ENCODE measurements around the gene GCSH. TPM values are rescaled to one million over a fixed set of nuclear protein-coding genes. Genes with fewer than 3 reads are reported as not detected.
A peak's percentile ranks its signal among the peaks of the same experiment; 100 is the strongest.

GCSH gene
- total RNA-seq, 4 donors from 2014 or later: 26.7 to 45.9 (median 29.7) TPM

DNA sequence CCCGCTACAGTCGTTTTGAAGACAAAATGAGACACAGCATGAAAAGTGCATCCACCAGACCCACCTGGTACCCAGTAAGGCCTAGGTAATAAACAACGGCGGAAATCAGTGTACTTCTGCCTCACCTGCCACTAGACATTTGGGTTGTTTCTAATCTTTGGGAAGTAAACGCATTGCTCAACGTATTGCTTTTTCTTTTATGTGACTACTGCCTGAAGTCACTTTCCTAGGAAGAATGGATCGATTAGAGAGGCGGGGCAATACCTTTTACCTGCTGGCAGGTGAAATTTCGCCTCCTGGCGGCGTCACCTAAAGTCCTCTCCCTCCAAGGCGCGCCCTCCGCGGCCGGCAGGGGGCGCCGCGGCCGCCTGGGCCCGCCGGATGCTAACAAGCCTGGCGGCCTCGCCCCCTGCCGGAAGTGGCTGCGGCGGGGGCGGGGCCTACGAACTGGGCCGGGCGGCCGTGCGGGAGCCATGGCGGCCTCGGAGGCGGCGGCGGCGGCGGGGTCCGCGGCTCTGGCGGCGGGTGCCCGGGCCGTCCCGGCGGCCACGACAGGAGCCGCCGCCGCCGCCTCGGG, 60.7 kb downstream of the GCSH start, which contains the start of gene ATMIN:
TSS of gene ATMIN (plus strand) at position 445 of the 577 bp plus-strand sequence. CDS start at position 474, 29 bp downstream.
- H3K36me3 ChIP-seq: no peaks in the 10 kb centered on the region
- no peaks in the 10 kb centered on the region for H3K9me3 ChIP-seq
- peak within 1 kb of the TSS in 3 of 4 donors; percentile 59 to 81 (median 66) for H3K27ac ChIP-seq
- peak within 1 kb of the TSS; percentile 38 to 77 (median 62) for H3K4me3 ChIP-seq
- H3K27me3 ChIP-seq: no peaks in the 10 kb centered on the region
- TF ChIP-seq, protein P1, sequence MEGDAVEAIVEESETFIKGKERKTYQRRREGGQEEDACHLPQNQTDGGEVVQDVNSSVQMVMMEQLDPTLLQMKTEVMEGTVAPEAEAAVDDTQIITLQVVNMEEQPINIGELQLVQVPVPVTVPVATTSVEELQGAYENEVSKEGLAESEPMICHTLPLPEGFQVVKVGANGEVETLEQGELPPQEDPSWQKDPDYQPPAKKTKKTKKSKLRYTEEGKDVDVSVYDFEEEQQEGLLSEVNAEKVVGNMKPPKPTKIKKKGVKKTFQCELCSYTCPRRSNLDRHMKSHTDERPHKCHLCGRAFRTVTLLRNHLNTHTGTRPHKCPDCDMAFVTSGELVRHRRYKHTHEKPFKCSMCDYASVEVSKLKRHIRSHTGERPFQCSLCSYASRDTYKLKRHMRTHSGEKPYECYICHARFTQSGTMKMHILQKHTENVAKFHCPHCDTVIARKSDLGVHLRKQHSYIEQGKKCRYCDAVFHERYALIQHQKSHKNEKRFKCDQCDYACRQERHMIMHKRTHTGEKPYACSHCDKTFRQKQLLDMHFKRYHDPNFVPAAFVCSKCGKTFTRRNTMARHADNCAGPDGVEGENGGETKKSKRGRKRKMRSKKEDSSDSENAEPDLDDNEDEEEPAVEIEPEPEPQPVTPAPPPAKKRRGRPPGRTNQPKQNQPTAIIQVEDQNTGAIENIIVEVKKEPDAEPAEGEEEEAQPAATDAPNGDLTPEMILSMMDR (IDR thresholded peaks at IDR 0.05): peak; percentile 98 to 99 (median 99)
- TF ChIP-seq EP300 (IDR thresholded peaks at IDR 0.05): peak in 1 of 2 donors; percentile 13
- peak in 1 of 2 donors; percentile 45 for TF ChIP-seq POLR2A (IDR thresholded peaks at IDR 0.05)
- peak; percentile 74 to 76 for DNase-seq (ENCODE audit: low spot score in 2 of 2)
- peaks cover 0 to 26% (median 15%) of the 10 kb centered on the region in 4 donors for H3K4me1 ChIP-seq
- 12 to 27% methylated on average over 11 to 30 of the region's 54 CpGs for WGBS, 2 donors

Small RNAs within 50 kb of the gene (small RNA-seq; reads per million reads assigned to genes)
- gene AC092718.3 (not detected), gene RNU6-1191P (not detected)

Other genes starting within 250 kb of the GCSH start
- gene CMC2, start 89.5 kb downstream of the GCSH start, total RNA-seq: 10 to 100 TPM; 20.0 to 38.7 (median 35.2) TPM
- gene CENPN, start 89.2 kb downstream of the GCSH start, total RNA-seq: 1 to 10 TPM; 1.8 to 8.1 (median 4.2) TPM
- gene ATMIN, start 60.6 kb downstream of the GCSH start, total RNA-seq: 10 to 100 TPM; 16.2 to 31.2 (median 24.4) TPM
- 1 to 10 TPM in 1 of 4 donors, under 1 TPM in 1, not detected in 2; 0.78 to 3.3 TPM for gene C16orf46, start 19.2 kb downstream of the GCSH start, total RNA-seq
- not detected for gene BCO1, start 142.3 kb upstream of the GCSH start, total RNA-seq
- 1 to 10 TPM; 9.0 to 9.3 (median 9.1) TPM for gene GAN, start 218.6 kb upstream of the GCSH start, total RNA-seq

All from tibial nerve (tissue), 4 donors.